ENCODE measurements around the gene CHRM5.

- TF ChIP-seq CTCF (IDR thresholded peaks at IDR 0.05), result no peak
- no peak for TF ChIP-seq ZFX (IDR thresholded peaks at IDR 0.05; ENCODE audit: borderline replicate concordance)
These were observed 20.1 kb downstream of the CHRM5 start for GRCh38 chr15:33988384-33988783.

Data from 22Rv1 (cell line).